GM21528 (cell line): ENCODE results near the gene EPB41.
"Not testable (repeated sequence)": the region's sequence is repeated elsewhere in the genome, so short reads cannot be mapped to it uniquely, and the experiment has no call there.

Experiments
- ATAC-seq: cut with Tn5 transposase; IDR thresholded peaks from one replicate; pipeline ENCODE4 v1.9.1; 2021; ENCODE audit warnings: mild to moderate bottlenecking, moderate library complexity; ENCODE audit not compliant: unreplicated experiment, low FRiP score

EPB41 gene

GRCh38 chr1:29124366-29125236 is 210.2 kb downstream of the EPB41 start:
- ATAC-seq = no peak

DNA sequence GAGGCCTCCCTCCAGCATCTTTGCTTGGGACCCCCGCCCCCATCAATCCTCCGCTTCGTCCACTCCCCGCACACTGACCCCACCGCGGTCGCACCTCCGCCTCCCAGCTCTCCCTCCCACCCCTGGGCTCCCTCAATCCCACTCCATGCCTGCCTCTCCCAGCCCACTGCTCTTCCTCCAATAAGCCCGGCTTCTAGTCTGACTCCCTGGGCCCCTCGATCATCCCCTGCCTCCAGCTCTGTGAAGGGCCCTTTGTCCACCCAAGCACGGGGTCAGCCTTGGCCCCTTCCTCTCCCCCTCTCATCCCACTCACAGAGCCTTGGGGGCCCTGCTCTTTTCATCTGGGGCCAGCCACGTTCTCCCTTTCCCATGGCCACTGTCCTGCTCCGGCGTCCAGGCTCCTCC is 210.9 kb downstream of the EPB41 start:
- no peak for ATAC-seq

GRCh38 chr1:29125788-29126187 is 211.4 kb downstream of the EPB41 start:
- no peak for ATAC-seq

DNA sequence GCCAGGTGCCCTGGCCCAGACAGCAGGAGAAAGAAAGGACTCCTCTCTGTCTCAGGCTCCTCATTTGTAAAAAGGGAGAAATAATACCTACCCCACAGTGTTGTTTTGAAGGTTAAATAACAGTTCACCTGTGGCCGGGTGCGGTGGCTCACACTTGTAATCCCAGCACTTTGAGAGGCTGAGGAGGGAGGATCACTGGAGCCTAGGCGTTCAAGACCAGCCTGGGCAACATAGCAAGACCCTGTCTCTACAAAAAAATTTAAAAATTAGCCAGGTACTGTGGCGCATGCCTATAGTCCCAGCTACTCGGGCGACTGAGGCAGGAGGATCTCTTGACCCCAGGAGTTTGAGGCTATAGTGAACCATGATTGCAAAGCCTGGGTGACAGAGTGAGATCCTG is 211.8 kb downstream of the EPB41 start:
- no peak for ATAC-seq

DNA sequence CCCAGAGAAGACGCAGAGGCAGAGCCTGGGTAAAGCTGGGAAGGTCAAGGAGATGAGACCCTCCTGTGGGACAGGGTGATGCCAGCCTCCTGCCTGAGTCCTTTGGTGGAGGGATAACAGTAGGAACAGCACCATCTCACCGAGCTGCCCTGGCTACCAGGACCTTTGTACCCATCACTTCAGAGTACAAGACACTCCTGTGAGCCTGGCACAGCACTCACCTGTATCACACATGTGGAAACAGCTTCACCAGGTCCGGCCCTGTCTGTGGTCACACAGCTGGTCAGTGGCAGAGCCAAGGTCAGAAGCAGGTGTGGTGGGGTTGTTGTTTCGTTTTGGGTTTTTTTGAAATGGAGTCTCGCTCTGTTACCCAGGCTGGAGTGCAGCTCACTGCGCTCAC is 214.4 kb downstream of the EPB41 start:
- no peak for ATAC-seq

- no peak for ATAC-seq
Observed at GRCh38 chr1:29129916-29130315, 215.5 kb downstream of the EPB41 start.

GRCh38 chr1:29131056-29131455 is 216.7 kb downstream of the EPB41 start:
- ATAC-seq = not testable (repeated sequence)

GRCh38 chr1:29133861-29134694 is 219.7 kb downstream of the EPB41 start:
- ATAC-seq = no peak

- no peak for ATAC-seq
Observed at GRCh38 chr1:29134695-29135028, 220.3 kb downstream of the EPB41 start.

GRCh38 chr1:29136391-29136915 is 222.1 kb downstream of the EPB41 start:
- no peak for ATAC-seq

GRCh38 chr1:29142714-29143113 is 228.3 kb downstream of the EPB41 start:
- ATAC-seq = no peak

DNA sequence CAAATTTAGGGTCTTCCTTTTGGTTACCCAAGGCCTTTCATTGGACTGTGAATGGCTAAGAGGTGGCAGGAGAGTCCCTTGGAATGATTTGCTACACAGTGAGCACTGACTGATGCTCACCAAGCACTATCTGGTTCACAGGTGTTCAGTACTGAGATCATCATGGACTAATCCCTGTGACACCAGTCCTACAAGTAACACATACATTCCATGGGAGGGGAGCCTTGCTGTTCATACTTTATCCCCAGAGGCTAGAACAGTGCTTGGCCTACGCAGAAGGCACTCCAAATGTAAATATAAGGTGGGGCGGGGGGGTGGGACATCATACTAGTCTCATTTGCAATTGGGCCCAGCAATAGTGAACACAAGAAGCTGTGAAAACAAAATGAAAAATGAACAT is 229.8 kb downstream of the EPB41 start:
- ATAC-seq = no peak

- no peak for ATAC-seq
Observed at GRCh38 chr1:29145739-29146437, 231.5 kb downstream of the EPB41 start.

DNA sequence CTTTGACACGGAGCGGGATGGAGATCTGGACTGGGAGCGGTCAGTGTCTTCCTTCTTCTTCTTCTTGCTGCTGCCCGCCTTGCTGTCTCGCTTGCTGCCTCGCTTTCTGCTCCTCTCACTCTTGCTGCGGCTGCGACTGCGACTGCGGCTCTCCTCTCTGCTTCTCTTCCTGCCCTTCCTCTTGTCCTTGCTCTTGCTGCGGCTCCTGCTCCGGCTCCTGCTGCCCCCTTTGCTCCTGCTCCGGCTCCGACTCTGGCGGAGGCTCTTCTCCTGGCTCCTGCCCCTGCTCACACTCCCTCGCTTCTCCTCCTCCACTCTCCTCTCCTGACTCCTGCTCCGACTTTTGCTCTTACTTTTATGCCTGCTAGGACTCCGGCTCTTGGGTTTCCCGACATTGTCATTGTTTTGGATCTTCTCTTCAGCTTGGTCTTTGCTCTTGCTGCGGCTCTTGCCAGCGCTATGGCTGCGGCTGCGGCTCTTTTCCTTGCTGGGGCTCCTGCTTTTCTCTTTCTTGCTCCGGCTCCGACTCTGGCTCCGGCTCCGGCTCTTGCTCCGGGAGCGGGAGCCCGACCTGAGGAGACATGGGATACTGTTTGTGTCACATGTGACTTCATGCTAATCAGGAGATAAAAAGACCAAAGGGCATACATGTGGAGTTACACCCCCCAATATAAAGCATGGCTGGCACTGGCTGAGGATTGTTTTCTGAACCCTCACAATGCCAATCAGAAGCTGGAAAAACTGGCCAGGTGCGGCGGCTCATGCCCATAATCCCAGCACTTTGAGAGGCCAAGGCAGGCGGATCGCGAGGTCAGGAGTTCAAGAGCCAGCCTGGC is 234.5 kb downstream of the EPB41 start:
- no peak for ATAC-seq

GRCh38 chr1:29150346-29150745 is 236.0 kb downstream of the EPB41 start:
- ATAC-seq = not testable (repeated sequence)

GRCh38 chr1:29152046-29152805 is 237.9 kb downstream of the EPB41 start:
- no peak for ATAC-seq

DNA sequence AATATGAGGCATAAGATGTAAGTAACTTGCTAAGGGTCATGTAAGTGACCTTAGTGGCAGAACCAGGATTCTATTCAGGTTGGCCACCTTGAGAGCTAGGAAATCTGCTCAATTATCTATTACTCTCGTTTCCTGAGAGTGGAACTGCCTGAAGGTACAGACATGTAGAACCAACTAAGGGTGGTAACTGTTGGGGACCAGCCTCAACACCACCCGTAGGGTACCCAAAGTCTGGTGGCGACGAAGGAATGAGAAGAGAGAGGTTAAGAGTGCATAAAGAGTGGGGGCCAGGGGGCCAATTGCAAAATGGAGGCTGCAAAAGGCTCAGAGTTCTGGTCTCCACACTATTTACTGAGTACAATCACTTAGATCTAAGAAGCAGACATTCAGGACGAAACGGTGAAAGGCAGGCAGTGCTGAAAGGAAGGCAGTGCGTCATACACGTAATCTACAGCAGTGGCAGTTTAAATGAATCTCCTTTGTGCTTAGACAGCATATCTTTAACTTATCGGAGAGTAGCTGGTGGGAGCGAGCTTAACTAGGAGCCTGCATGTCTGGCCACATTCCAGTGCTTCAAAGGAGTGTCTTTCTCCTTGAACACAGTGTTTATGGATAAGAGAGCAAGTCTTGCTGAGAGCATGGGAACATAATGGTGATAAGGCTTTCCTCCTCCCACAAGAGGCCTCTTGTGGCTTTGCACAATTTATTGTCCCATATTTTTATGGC is 242.3 kb downstream of the EPB41 start:
- ATAC-seq = no peak

GRCh38 chr1:29157269-29157601 is 242.9 kb downstream of the EPB41 start:
- no peak for ATAC-seq

- no peak for ATAC-seq
Observed at GRCh38 chr1:29159773-29160172, 245.4 kb downstream of the EPB41 start.
